Inflammatory macrophage (primary cell): ENCODE results near the gene KIAA0753.

Source experiments
- DNase-seq, 2 donors: peaks; one replicate each; pipeline ENCODE4 v3.0.0-alpha.2; 2020 to 2022

KIAA0753 gene

DNA sequence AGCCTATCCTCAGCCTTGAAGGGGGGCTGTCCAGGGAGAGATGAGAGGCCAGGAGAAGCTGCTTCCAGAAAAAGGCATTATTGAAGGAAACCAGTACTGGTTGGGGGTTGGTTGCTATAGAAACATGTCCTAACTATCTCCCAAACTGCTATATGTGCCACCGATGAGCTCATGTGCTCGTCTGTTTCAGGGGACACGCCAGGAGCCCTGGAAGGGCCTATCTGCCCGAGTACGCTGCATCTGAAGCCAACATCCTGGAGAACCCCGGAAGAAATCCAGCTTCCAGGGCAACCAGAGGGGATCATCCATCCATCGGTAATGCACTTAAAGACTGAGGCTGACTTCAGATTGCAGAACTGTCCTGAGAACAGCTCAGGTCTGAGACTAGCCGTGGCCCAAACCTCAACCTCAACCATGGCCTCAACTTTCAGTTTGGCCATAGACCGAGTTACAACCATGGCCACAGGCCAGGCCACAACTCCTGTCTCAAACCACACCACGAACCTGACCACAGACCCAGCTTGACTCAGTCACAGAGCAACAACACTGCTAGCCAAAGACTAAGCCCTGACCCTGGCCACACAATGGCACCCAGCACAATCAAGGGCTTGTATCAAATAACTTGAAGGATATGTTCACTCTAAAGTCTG is 94.3 kb downstream of the KIAA0753 start:
- no peak for DNase-seq

DNA sequence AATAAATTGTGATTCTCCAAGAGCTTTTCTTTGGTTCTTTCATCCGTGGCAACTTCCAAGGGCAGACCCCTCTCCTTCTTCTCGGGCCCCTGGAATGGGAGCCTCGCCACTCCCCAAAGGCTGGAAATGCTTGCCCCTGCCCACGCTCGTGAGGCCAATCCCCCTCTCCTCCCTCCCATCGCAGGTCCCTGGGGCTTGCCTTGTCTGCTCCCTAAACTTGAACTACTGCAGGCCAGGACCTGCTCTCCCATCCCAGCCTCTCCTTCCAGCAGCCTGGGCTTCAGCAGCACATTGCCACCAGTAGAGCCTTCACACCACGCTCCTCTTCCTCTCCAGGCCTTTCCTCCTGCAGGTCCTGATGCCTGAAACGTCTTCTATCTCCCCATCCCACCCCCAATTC is 95.2 kb downstream of the KIAA0753 start:
- no peak for DNase-seq

DNA sequence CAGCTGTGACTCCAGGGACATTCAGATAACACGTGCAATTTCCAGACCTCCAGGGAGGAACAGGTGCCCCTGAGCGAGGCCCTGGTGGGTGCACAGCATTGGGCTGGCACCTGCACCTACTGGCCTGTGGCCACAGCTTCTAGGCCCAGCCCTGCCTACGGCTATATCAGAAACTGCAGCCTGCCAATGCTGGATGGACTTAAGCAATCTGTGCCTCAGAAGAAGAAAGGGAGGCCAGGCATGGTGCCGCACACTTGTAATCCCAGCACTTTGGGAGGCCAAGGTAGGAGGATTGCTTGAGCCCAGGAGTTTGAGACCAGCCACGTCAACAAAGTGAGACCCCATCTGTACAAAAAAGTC is 96.5 kb downstream of the KIAA0753 start:
- DNase-seq = no peak

DNA sequence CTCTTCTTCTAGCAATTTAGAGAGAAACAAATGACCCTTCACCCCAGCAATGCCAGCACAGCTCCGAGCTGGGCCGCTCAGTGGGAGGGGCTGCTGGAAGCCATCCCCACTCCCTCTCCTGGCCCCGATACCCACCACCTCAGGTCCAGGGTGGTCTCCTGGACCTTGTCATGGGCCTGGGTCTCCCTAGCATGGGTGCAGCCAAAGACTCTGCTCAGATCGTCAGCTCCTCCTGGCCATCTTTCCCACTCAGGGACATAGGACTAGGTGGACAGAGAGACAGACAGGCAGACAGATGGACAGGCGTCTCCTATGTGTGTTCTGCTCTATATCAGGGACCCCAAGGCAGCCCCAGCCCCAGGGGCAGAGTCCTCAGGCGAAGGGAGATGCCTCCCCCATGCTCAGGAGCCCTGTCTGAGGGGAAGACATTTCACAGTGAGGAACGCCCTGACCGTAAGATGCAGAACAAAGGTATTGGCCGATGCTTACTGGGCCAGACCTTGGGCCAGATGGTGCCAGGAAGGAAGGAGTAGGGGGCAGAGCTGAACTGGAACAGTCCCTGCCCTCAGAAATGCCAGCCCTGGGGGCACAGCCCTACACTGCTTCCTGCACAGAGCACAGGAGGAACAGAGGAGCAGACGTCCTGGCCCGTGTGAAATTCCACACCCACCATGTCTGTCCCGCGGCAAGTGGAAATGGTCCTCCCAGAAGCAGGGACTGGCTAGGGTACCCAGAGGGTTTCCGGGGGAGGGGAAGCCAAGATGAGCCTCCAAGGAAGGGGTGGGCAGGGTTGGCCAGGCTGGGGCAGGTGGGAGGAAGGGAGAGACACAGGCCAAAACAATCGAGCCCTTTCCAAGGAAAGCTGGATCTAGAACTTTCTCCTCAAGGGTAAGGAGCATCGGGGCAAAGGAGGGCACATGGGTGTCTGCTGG is 97.2 kb downstream of the KIAA0753 start:
- DNase-seq = no peak

DNA sequence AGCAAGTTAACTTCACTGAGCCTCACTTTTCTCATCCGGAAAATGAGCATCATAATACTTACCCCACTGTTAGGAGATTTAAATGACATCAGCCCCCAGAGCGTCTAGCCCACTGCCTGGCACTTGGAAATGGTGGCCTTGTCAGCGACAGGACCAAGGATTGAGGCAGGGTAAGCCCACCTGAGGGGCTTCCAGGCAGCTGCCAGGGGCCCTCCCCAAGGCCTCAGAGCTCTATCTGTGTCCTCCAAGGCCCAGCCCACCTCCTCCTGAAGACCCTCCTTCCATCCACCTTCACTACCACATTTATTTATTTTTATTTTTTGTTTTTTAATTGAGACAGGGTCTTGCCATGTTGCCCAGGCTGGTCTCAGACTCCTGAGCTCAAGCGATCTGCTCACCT is 97.9 kb downstream of the KIAA0753 start:
- DNase-seq = no peak

DNA sequence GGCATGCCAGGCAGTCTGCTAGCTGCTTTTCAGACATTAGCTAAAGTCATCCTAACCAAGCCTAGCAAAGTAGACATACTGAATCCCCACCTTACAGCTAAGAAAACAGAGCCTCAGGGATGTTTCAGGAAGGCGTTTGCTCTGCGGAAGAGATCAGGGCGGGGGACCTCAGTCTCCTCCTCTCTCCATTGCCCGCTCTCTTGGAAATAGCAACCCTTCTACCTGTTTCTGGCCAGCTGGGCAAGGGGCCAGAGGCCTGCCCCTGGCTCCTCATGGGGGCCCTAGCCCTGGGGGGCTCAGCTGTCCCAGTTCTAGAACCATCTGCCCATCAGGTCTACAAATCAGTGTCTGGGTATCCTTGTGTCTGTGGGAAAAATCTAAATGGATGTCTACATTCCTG is 98.6 kb downstream of the KIAA0753 start:
- DNase-seq = no peak

DNA sequence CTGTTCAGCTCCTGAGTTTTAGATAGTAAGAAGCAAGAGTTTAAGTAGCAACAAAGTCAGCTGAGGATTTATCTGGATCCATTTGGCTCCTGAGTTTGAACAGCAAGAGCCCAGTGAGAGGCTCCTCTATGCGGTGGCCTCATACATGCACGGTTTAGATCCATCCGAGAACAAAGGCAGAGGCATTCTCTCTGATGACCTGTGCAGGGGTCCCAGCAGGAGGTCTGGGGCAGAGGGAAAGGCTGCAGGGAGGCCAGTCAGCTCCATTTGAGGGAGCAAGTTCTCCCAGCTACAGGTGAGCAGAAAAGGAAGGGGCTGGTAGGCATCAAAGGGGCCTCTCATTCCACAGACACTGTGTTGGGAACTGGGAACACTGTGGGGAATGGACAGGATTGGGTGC is 100.6 kb downstream of the KIAA0753 start:
- DNase-seq = no peak

DNA sequence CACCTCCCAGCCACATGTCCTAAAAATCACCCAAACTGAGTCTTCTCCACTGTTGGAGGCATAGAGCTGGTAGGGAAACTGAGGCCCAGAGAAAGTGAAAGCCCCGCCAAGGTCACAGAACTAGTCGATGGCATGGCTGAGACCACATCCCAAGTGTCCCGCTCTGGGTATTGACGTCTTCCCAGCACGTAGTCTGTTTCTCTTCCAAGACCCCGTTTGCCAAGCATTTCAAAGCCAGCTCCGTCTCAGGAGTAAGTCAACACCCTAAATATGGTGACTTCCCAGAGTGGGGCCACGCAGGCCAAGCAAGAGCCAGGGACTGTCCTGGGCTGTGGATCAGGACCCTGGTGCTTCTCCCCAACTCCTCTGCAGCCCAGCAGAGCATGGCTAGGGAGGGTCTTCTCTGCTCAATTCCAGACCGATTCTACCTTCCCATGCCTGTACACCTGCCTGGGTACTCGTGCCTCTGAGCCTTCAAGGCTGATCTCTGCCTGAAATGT is 103.9 kb downstream of the KIAA0753 start:
- no peak for DNase-seq

DNA sequence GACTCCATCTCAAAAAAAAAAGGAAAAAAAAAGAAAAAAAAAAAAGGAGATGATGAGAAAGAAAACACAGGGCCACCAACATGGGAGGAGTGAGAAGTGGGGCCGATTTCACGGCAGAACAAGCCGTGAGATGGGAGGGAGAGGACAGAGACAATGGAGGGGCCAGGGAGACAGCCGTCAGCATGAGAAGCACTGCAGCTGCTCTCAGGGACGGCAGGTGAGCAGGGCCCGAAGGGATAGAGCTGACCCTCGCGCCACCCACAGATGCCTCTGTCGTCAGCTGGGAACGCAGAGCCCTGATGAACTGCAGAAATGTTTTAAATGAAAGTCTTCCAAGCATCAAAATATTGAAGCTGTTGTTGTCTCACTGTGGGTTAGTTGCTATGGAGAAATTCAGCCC is 104.5 kb downstream of the KIAA0753 start:
- DNase-seq = no peak

DNA sequence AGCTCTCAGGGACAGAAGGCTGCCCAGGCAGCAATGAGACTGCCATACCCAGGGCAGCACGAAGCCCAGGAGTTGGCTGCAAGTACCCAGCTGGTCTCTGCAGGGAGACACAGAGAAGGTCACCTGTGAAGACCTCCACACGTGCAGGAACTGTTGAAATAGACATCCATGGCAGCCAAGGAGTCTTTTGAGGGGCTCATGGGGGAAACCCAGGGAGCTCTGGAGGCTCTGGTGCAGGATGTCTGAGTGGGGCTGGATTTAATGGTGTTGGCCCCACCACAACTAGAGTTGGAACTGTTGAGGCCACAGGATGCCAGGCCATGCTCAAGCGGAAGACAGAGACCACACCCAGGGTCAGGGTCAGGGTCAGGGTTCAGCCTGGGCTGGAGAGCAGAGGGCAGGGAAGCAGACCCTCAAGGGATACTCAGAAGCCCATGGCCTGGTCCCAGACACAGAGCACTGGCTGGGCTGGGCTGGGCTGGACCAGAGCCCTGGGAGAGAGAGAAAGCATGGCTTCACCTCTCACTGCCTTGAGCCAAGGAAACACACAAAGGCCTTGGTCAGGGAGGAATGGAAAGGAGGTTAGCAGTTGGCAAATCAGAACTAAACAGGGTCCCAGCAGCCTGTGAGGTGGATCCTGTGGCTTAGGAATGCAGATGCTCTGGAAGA is 105.5 kb downstream of the KIAA0753 start:
- no peak for DNase-seq

DNA sequence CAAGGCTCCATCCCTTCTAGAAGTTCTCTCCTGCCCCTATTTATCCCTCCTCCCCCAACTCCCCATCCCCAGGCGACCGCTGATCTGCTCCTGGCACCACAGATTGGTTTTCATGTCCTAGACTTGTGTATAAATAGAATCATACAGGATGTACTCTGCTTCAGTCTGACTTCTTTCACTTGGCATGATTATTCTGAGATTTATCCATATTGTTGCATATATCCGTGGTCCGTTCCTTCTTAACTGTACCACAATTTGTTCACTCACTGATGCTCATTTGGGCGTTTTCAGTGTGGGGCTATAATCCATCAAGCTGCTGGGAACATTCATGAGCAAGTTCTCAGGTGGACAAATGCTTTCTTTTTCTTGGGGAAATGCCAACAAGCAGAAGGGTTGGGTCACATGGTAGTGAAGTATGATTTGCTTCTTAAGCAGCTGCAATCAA is 108.0 kb downstream of the KIAA0753 start:
- no peak for DNase-seq

DNA sequence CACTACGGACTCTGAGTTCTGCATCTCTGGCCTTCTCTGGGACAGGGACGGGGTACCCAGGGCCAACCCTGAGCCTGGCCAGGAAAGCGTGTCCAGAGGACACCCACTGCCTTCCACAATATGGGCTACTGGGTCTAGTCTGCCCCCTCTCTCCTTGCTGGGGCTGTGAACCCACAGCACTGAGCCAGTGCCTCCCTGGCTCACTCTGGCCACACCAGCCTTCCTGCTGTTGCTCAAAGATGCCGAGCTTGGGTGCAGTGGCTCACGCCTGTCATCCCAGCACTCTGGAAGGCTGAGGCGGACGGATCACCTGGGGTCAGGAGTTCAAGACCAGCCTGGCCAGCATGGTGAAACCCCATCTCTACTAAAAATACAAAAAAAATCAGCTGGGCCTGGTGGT is 108.9 kb downstream of the KIAA0753 start:
- no peak for DNase-seq

DNA sequence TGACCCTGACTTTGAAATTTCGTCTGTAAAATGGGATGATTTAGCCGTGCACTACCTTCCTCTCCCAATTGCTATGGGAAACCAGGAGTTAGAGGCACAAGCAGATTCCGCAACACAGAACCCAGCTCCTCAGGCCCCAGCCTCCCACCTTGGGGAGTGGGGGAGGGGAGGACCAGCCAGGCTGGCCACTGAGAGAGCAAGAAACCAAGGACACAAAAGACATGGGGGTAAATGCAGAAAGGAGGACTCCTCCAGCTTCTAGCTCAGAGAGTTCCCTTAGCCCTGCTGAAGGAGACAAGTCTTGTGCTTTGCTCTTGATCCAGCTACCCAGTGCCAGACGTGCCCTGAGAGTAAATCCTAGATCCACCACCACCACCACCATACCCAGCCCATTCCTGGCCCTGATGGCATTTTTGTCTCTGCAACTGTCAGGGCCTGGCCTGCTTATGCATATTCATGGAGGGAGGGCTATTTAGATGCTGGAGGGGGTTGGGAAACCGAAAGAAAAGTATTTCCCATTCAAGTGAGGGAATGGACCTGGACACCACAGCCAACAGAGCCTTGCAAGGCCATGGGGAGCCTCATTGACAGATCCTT is 110.1 kb downstream of the KIAA0753 start:
- no peak for DNase-seq

DNA sequence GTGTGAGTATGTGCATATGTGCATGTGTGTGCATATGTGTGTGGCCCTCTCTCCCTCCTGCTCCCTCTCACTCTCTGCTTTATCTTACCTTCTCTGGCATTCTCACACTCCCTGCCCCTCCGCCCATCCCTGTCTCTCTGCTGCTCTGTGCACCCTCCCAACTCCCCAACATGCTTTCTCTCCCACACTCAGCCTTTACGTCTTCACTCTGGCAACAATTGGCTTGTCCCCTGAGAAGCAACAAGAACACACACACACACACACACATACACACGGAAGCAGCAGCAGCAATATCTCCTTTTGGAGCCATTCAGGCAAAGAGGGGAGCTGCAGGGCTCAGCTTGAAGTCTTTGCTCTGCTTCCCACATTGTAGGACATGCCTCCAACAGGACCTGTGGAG is 112.0 kb downstream of the KIAA0753 start:
- no peak for DNase-seq
